Tibial nerve (tissue), 4 donors: ENCODE results near the gene BNC2. TPM values are rescaled to one million over a fixed set of nuclear protein-coding genes. Genes with fewer than 3 reads are reported as not detected.

Experiments
- DNase-seq, 2 donors: peaks; one replicate each; pipeline ENCODE4 v3.0.0-alpha.2; 2019; ENCODE audit warnings: low spot score in 2 of 2
- H3K27ac ChIP-seq, 4 donors: fragments of 200-600 bp; sonication (generic) in 3 of 4; one replicate each; pipeline ENCODE4 v1.5.1; 2017 to 2019; ENCODE audit warnings: mild to moderate bottlenecking in 1 of 4
- H3K27me3 ChIP-seq, 2 donors: fragments of 200-600 bp; sonication (generic) in 1 of 2; one replicate each; pipeline versions ENCODE4 v1.5.1 to v1.6.0; 2017 to 2019
- H3K36me3 ChIP-seq, 3 donors: fragments of 200-600 bp; sonication (generic); one replicate each; pipeline ENCODE4 v1.5.1; 2018 to 2019
- H3K4me1 ChIP-seq, 4 donors: fragments of 200-600 bp; sonication (generic) in 3 of 4; one replicate each; pipeline ENCODE4 v1.5.1; 2017 to 2019
- H3K4me3 ChIP-seq, 4 donors: fragments of 200-600 bp; sonication (generic) in 3 of 4; one replicate each; pipeline ENCODE4 v1.5.1; 2017 to 2019; ENCODE audit warnings: mild to moderate bottlenecking in 1 of 4, moderate library complexity in 1 of 4
- H3K9me3 ChIP-seq, 4 donors: fragments of 200-600 bp; sonication (generic) in 3 of 4; one replicate each; pipeline ENCODE4 v1.5.1; 2017 to 2019
- EP300 ChIP-seq, 2 donors: sonication (generic); formaldehyde crosslinking; IDR thresholded peaks; one replicate each; pipeline ENCODE4 v1.6.1; 2017; ENCODE audit warnings: antibody characterized with exemption in 2 of 2, mild to moderate bottlenecking in 1 of 2
- POLR2A ChIP-seq, 2 donors: fragments of 450-650 bp; IDR thresholded peaks; one replicate each; pipeline ENCODE4 v1.6.1; 2017; ENCODE audit warnings: antibody characterized with exemption in 2 of 2, mild to moderate bottlenecking in 2 of 2, moderate library complexity in 2 of 2
- WGBS, 2 donors: methylation state at CpG; one replicate each; pipeline ENCODE4 v1.1.5; 2018; 5-methylcytosine and 5-hydroxymethylcytosine counted together
- total RNA-seq, 4 donors: library from RNA; depleted of rRNA; stranded (reverse); fragments of >200 nt; gene quantifications; one replicate each; pipeline ENCODE4 v1.1.0, GENCODE V29; 2016
- TF ChIP-seq, protein P1 (sequence below), 5 experiments: fragments of 200-600 bp in 3 of 5; fragments of 450-650 bp in 2 of 5; sonication (generic) in 3 of 5; IDR thresholded peaks; one replicate each; pipeline ENCODE4 v1.5.1; 2016 to 2019; ENCODE audit warnings: antibody characterized with exemption in 5 of 5, mild to moderate bottlenecking in 3 of 5, moderate library complexity in 2 of 5

BNC2 gene
- total RNA-seq, 4 donors from 2014 or later = 69.9 to 89.6 (median 88.4) TPM

DNA sequence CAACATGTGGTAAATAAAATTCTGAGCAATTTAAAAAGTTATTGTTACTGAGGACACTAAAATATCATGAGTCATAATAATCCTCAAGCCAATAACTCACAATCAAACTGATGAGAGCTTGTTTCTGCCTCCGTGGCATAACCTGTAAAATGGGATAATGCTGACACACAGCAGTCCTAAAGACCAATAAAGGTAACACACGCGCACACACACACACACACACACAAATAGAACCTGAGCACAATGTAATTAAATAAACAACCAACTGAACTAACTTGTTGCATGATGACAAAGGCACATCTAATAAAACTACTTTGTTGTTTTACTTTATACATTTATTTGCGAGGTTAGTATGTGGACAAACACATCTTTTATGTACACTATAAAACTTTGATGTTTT lies 358.2 kb downstream of the BNC2 start:
- Histone ChIP-seq H3K4me3 (no peak overlapping the region), H3K9me3 (no peaks in the 10 kb centered on the region), H3K4me1 (peaks cover 0 to 41% (median 5%) of the 10 kb centered on the region in 4 donors), H3K36me3 (no peaks in the 10 kb centered on the region), H3K27ac (no peak overlapping the region), H3K27me3 (no peaks in the 10 kb centered on the region)
- TF ChIP-seq EP300 (IDR thresholded peaks at IDR 0.05) = no peak
- TF ChIP-seq, protein P1, sequence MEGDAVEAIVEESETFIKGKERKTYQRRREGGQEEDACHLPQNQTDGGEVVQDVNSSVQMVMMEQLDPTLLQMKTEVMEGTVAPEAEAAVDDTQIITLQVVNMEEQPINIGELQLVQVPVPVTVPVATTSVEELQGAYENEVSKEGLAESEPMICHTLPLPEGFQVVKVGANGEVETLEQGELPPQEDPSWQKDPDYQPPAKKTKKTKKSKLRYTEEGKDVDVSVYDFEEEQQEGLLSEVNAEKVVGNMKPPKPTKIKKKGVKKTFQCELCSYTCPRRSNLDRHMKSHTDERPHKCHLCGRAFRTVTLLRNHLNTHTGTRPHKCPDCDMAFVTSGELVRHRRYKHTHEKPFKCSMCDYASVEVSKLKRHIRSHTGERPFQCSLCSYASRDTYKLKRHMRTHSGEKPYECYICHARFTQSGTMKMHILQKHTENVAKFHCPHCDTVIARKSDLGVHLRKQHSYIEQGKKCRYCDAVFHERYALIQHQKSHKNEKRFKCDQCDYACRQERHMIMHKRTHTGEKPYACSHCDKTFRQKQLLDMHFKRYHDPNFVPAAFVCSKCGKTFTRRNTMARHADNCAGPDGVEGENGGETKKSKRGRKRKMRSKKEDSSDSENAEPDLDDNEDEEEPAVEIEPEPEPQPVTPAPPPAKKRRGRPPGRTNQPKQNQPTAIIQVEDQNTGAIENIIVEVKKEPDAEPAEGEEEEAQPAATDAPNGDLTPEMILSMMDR (IDR thresholded peaks at IDR 0.05) = no peak
- TF ChIP-seq POLR2A (IDR thresholded peaks at IDR 0.05) = no peak
- DNase-seq = no peak
- WGBS, 2 donors = 87 to 92% methylated on average over 4 of the region's 4 CpGs

DNA sequence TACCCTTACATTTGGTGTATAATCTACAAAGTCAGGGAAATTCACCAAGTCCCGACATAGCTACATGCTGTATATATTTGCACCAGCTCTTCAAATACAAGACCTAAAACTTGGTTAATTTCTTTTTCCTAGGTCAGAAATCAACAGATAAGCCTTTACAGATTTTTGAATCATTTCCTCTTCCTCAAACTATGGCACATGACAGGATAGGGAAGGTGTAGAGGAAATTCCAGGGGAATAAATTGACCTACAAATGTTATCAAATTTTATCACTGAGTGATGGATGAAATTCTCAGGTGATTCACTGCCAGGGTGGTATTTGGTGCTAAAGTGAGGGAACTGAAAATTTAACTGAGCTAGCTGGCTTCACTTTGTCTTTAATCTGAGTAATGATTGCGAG lies 360.0 kb downstream of the BNC2 start:
- 90 to 91% methylated on average over 2 of the region's 2 CpGs for WGBS, 2 donors
- no peaks in the 10 kb centered on the region for H3K36me3 ChIP-seq
- H3K27ac ChIP-seq = no peak overlapping the region
- peaks cover 0 to 26% (median under 1%) of the 10 kb centered on the region in 4 donors for H3K4me1 ChIP-seq
- no peaks in the 10 kb centered on the region for H3K9me3 ChIP-seq
- H3K4me3 ChIP-seq = no peak overlapping the region
- no peak for DNase-seq
- TF ChIP-seq EP300 (IDR thresholded peaks at IDR 0.05) (no peak), POLR2A (IDR thresholded peaks at IDR 0.05) (no peak)
- TF ChIP-seq, protein P1 (IDR thresholded peaks at IDR 0.05) = no peak
- H3K27me3 ChIP-seq = no peaks in the 10 kb centered on the region

DNA sequence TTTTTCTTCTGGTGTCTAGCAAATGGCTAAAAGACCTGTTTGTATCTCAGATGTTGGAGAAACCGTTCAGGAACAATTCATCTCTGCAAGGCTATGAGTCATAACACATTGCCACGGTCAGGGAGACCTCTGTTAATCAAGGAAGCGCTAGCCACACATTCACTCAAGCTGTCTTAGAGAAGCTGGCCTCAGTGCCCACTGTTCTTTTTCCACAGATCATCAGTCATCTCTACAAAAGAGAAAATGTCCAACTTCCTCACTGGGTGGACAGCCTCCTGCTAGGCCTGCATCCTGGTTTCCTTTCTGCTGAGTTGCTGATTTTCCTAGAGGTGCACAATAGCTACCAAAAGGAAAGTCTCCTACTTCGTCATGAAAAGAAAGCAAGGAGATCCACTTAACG lies 360.5 kb downstream of the BNC2 start:
- WGBS, 2 donors = 61 to 66% methylated on average over 5 of the region's 5 CpGs

DNA sequence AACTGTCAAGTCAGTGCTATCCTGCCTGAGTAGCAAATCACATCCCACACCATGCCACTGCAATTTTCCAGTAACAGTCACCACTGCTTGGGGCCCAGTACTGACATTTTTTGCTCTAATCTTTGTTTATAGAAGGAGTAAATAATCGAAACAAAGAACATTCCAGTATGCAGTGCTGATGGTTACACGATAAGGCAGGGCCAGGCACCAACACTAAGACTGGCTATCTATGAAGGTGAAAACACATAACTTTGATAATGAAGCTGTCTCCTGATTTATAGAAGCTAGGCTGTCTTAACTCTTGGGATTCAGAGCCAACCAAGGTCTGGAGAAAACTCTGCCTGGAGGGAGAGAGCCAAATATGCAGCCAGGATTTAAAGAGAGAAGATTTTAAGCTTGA lies 365.3 kb downstream of the BNC2 start:
- Histone ChIP-seq H3K4me1 (peaks cover 0 to 17% (median 0%) of the 10 kb centered on the region in 4 donors), H3K9me3 (no peaks in the 10 kb centered on the region), H3K27me3 (no peaks in the 10 kb centered on the region), H3K27ac (peak overlapping the region in 2 of 4 donors; percentile 64 to 72), H3K4me3 (no peak overlapping the region), H3K36me3 (no peaks in the 10 kb centered on the region)
- TF ChIP-seq, protein P1 (IDR thresholded peaks at IDR 0.05) = no peak
- TF ChIP-seq EP300 (IDR thresholded peaks at IDR 0.05) (no peak), POLR2A (IDR thresholded peaks at IDR 0.05) (no peak)
- 35 to 37% methylated on average over 2 of the region's 2 CpGs for WGBS, 2 donors
- no peak for DNase-seq

More for the DNA sequence above, 360.5 kb downstream of the BNC2 start:
- Histone ChIP-seq H3K27me3 (no peaks in the 10 kb centered on the region), H3K27ac (no peak overlapping the region), H3K36me3 (no peaks in the 10 kb centered on the region), H3K4me3 (no peak overlapping the region), H3K9me3 (no peaks in the 10 kb centered on the region), H3K4me1 (peaks cover 0 to 26% (median 0%) of the 10 kb centered on the region in 4 donors)
- TF ChIP-seq EP300 (IDR thresholded peaks at IDR 0.05) (no peak), POLR2A (IDR thresholded peaks at IDR 0.05) (no peak)
- TF ChIP-seq, protein P1 (IDR thresholded peaks at IDR 0.05) = no peak
- DNase-seq = no peak

DNA sequence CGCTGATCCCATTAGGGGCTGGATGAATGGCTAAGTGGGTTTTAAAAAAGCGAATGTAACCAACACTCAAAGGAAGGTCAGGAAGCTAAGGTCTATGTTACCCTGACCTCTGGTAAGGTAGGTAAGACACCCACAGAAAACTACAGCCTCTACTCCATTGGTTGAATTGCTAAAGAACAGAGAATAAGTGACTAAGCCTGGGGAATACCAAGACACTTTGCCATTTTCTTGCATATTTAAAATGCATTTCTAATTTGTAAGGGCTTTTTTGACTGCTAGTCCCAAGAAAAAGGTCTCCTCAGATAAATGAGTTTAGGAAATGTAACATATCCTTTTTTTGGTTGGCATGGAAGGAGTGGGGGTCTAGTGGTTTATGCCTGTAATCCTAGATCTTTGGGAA lies 368.7 kb downstream of the BNC2 start:
- Histone ChIP-seq H3K36me3 (no peaks in the 10 kb centered on the region), H3K4me3 (no peak overlapping the region), H3K27ac (no peak overlapping the region), H3K4me1 (peaks cover 0 to 9% (median 0%) of the 10 kb centered on the region in 4 donors), H3K27me3 (no peaks in the 10 kb centered on the region), H3K9me3 (no peaks in the 10 kb centered on the region)
- no peak for DNase-seq
- WGBS, 2 donors = 92 to 94% methylated on average over 2 of the region's 2 CpGs
- TF ChIP-seq POLR2A (IDR thresholded peaks at IDR 0.05) (no peak), EP300 (IDR thresholded peaks at IDR 0.05) (no peak)
- TF ChIP-seq, protein P1 (IDR thresholded peaks at IDR 0.05) = no peak
